GM12878 (cell line): Measurements from ENCODE around the gene ZNF628. TPM values are rescaled to one million over a fixed set of nuclear protein-coding genes. Genes with fewer than 3 reads are reported as not detected.

Experiments
- BHLHE40 ChIP-seq, 2 experiments: fragments of 450-650 bp in 1 of 2; IDR thresholded peaks; 2 replicates each; pipeline ENCODE4 v1.6.1; 2011 to 2017; ENCODE audit warnings: low read depth in 2 of 2, borderline replicate concordance in 1 of 2, improper control_type of control experiment in 1 of 2, low read length in 1 of 2, mild to moderate bottlenecking in 1 of 2
- BMI1 ChIP-seq: fragments of 450-650 bp; IDR thresholded peaks from 2 replicates; pipeline ENCODE4 v1.6.1; 2016; ENCODE audit warnings: mild to moderate bottlenecking, moderate library complexity, borderline replicate concordance
- CBX5 ChIP-seq: sonication (generic); IDR thresholded peaks from 2 replicates; pipeline ENCODE4 v1.6.1; 2016; ENCODE audit warnings: low read depth, moderate library complexity, mild to moderate bottlenecking, inconsistent platforms
- CREM ChIP-seq: IDR thresholded peaks from 2 replicates; pipeline ENCODE4 v1.6.1; 2014; ENCODE audit warnings: antibody characterized with exemption, low read depth
- GABPA ChIP-seq: IDR thresholded peaks from 2 replicates; pipeline ENCODE4 v1.6.1; 2014; ENCODE audit warnings: antibody characterized with exemption, low read depth, mild to moderate bottlenecking, inconsistent platforms
- IKZF1 ChIP-seq: fragments of 450-650 bp; conservative IDR thresholded peaks from 2 replicates; pipeline ENCODE4 v1.6.1; 2017; ENCODE audit warnings: antibody characterized with exemption, mild to moderate bottlenecking
- KAT2A ChIP-seq: conservative IDR thresholded peaks from 2 replicates; pipeline ENCODE4 v1.6.1; 2011; ENCODE audit warnings: low read depth, low read length; ENCODE audit not compliant: control insufficient read depth
- KLF5 ChIP-seq: fragments of 450-650 bp; IDR thresholded peaks from 2 replicates; pipeline ENCODE4 v1.6.1; 2014; ENCODE audit warnings: mild to moderate bottlenecking; ENCODE audit not compliant: partially characterized antibody
- LARP7 ChIP-seq: fragments of 450-650 bp; IDR thresholded peaks from 2 replicates; pipeline ENCODE4 v1.6.1; 2017; ENCODE audit warnings: mild to moderate bottlenecking
- MEF2B ChIP-seq: fragments of 450-650 bp; IDR thresholded peaks from 2 replicates; pipeline ENCODE4 v1.6.1; 2018; ENCODE audit warnings: mild to moderate bottlenecking, moderate library complexity; ENCODE audit not compliant: partially characterized antibody, poor library complexity, severe bottlenecking
- MTA3 ChIP-seq: IDR thresholded peaks from 2 replicates; pipeline ENCODE4 v1.6.1; 2012; ENCODE audit warnings: low read length, inconsistent platforms, borderline replicate concordance
- POLR2A ChIP-seq: IDR thresholded peaks from 2 replicates; pipeline ENCODE4 v1.6.1; 2011; ENCODE audit warnings: low read depth, mild to moderate bottlenecking, low read length
- RB1 ChIP-seq: fragments of 450-650 bp; formaldehyde crosslinking; IDR thresholded peaks from 2 replicates; pipeline ENCODE4 v1.6.1; 2017; ENCODE audit warnings: mild to moderate bottlenecking, borderline replicate concordance
- RBBP5 ChIP-seq: fragments of 200-600 bp; sonication (generic); conservative IDR thresholded peaks from 2 replicates; pipeline ENCODE4 v1.6.1; 2016
- SIN3A ChIP-seq: IDR thresholded peaks from 2 replicates; pipeline ENCODE4 v1.6.1; 2012; ENCODE audit warnings: low read depth, low read length, improper control_type of control experiment
- SMARCA5 ChIP-seq: fragments of 450-650 bp; IDR thresholded peaks from 2 replicates; pipeline ENCODE4 v1.6.1; 2017; ENCODE audit warnings: mild to moderate bottlenecking
- SMC3 ChIP-seq: IDR thresholded peaks from 2 replicates; pipeline ENCODE4 v1.6.1; 2011; ENCODE audit warnings: low read length, improper control_type of control experiment, borderline replicate concordance
- SP1 ChIP-seq: IDR thresholded peaks from one replicate; pipeline ENCODE4 v1.6.1; 2011; ENCODE audit warnings: low read depth, low read length
- TAF1 ChIP-seq: IDR thresholded peaks from 2 replicates; pipeline ENCODE4 v1.6.1; 2011; ENCODE audit warnings: mild to moderate bottlenecking, low read depth, low read length, borderline replicate concordance
- YY1 ChIP-seq: IDR thresholded peaks from 2 replicates; pipeline ENCODE4 v1.6.1; 2011; ENCODE audit warnings: low read depth, mild to moderate bottlenecking, low read length
- ZNF207 ChIP-seq: fragments of 450-650 bp; IDR thresholded peaks from 2 replicates; pipeline ENCODE4 v1.6.1; 2014; ENCODE audit warnings: antibody characterized with exemption, mild to moderate bottlenecking, borderline replicate concordance
- ZNF217 ChIP-seq: fragments of 450-650 bp; IDR thresholded peaks from 2 replicates; pipeline ENCODE4 v1.6.1; 2017; ENCODE audit warnings: antibody characterized with exemption, mild to moderate bottlenecking
- polyA plus RNA-seq, 11 experiments: library from polyadenylated mRNA; depleted of rRNA in 4 of 11; unstranded in 6 of 11; stranded (reverse) in 5 of 11; fragments of >200 nt; fragmentation: Nextera tagmentation in 4 of 11; fragmentation: Illumina TruSeq in 1 of 11; extraction: Ambion mirVana in 4 of 11; extraction: Trizol in 1 of 11; gene quantifications; 1 replicate in 1 of 11; 2 replicates in 10 of 11; pipeline versions ENCODE4 v1.2.1 to v1.2.3, GENCODE V29; 2011 to 2016; ENCODE audit warnings: inconsistent platforms in 2 of 11, missing spikeins in 2 of 11, low read depth in 1 of 11
- total RNA-seq, 4 experiments: library from RNA; depleted of rRNA in 3 of 4; stranded (reverse); fragments of >200 nt in 3 of 4; fragmentation: Illumina TruSeq in 1 of 4; extraction: Trizol in 1 of 4; gene quantifications; 2 replicates each; pipeline versions ENCODE4 v1.2.1 to v1.2.3, GENCODE V29; 2013 to 2021
- TF ChIP-seq, protein P1 (sequence below): IDR thresholded peaks from 2 replicates; pipeline ENCODE4 v1.6.1; 2011; ENCODE audit warnings: borderline replicate concordance, low read depth, mild to moderate bottlenecking, moderate library complexity, low read length; ENCODE audit not compliant: insufficient read depth, poor library complexity, severe bottlenecking
- TF ChIP-seq, protein P2 (sequence below): fragments of 150-350 bp; IDR thresholded peaks from 2 replicates; pipeline ENCODE4 v1.6.1; 2014; ENCODE audit warnings: mild to moderate bottlenecking, low read depth, low read length
- TF ChIP-seq, protein P3 (sequence below): fragments of 450-650 bp; IDR thresholded peaks from 2 replicates; pipeline ENCODE4 v1.6.1; 2014; ENCODE audit warnings: mild to moderate bottlenecking
- TF ChIP-seq, protein P4 (sequence below): fragments of 450-650 bp; conservative IDR thresholded peaks from 2 replicates; pipeline ENCODE4 v1.6.1; 2017; ENCODE audit warnings: mild to moderate bottlenecking, moderate library complexity

Gene ZNF628
- total and polyA plus RNA-seq, 10 of the 15 experiments (the other 5 are each of a cell fraction or from before 2014, with no cell fraction given), result 0.04 to 11.3 (median 1.6) TPM; not detected in 1

DNA sequence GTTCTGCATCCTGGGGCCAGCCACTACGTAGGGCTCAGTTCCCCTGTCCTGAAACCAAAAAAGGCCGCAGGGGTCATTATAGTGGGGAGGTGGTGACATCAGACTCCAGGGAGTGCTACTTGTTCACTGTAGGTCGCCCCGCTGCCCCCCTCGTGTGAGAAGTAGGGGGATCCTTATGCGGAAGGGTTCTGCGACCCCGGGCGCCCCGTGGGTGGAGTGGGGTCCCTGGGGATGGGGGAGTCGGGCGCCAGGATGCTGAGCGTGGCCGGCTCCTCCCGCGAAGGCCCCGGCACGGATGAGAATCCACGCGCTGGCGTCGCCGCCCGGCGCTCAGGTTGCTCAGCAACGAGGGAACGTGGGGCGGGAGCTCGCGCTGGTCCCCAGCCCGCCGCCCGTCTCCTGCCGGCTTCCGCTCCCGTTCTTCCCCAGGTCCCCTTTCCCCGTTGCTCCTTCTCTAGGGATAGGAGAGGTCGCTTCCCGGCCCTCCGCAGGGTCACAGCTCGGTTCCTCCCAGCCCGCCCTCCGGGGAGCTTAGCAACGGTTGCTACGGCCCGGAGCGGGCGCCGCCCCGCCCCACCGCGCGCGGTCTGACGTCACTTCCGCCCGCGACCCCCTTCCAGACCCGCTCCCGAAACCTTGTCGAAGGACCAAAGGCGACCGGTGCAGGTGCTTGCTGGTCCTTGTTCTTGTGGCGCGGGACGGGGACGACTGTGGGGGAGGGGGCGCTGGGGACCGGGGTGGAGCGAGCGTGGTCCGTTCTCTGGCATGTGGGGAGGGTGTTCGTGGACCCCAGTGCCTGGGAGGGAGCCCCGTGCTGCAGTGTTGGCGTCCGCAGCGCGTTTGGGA lies 8.4 kb downstream of the ZNF628 start, which contains the start of gene NAT14 (continued):
- TF ChIP-seq GABPA, result peak; percentile 75
- TF ChIP-seq, protein P1, sequence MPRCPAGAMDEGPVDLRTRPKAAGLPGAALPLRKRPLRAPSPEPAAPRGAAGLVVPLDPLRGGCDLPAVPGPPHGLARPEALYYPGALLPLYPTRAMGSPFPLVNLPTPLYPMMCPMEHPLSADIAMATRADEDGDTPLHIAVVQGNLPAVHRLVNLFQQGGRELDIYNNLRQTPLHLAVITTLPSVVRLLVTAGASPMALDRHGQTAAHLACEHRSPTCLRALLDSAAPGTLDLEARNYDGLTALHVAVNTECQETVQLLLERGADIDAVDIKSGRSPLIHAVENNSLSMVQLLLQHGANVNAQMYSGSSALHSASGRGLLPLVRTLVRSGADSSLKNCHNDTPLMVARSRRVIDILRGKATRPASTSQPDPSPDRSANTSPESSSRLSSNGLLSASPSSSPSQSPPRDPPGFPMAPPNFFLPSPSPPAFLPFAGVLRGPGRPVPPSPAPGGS, result peak; percentile 48
- TF ChIP-seq SMARCA5, result no peak
- no peak for TF ChIP-seq RBBP5
- TF ChIP-seq KAT2A, result no peak
- peak; percentile 32; the same call in 1 of the 2 replicates for TF ChIP-seq RB1
- TF ChIP-seq LARP7, result peak; percentile 41
- TF ChIP-seq, protein P2, sequence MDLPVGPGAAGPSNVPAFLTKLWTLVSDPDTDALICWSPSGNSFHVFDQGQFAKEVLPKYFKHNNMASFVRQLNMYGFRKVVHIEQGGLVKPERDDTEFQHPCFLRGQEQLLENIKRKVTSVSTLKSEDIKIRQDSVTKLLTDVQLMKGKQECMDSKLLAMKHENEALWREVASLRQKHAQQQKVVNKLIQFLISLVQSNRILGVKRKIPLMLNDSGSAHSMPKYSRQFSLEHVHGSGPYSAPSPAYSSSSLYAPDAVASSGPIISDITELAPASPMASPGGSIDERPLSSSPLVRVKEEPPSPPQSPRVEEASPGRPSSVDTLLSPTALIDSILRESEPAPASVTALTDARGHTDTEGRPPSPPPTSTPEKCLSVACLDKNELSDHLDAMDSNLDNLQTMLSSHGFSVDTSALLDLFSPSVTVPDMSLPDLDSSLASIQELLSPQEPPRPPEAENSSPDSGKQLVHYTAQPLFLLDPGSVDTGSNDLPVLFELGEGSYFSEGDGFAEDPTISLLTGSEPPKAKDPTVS, result no peak
- peak; percentile 71; the same call in 1 of the 2 replicates for TF ChIP-seq SIN3A
- TF ChIP-seq BHLHE40 (IDR thresholded peaks at IDR 0.05; ENCODE audit: borderline replicate concordance in 1 of 2, low read depth in 2 of 2, low read length in 1 of 2), result 0 out of 4 replicates have a peak, but pooled peaks of 1 of the 2 experiments have one; percentile 14
- no peak for TF ChIP-seq CBX5
- no peak for TF ChIP-seq KLF5
- peak; percentile 81 for TF ChIP-seq BMI1
- no peak for TF ChIP-seq SMC3
- TF ChIP-seq, protein P3, sequence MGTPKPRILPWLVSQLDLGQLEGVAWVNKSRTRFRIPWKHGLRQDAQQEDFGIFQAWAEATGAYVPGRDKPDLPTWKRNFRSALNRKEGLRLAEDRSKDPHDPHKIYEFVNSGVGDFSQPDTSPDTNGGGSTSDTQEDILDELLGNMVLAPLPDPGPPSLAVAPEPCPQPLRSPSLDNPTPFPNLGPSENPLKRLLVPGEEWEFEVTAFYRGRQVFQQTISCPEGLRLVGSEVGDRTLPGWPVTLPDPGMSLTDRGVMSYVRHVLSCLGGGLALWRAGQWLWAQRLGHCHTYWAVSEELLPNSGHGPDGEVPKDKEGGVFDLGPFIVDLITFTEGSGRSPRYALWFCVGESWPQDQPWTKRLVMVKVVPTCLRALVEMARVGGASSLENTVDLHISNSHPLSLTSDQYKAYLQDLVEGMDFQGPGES, result no peak
- TF ChIP-seq TAF1, result peak; percentile 35; the same call in 1 of the 2 replicates
- TF ChIP-seq IKZF1, result peak; percentile 26; the same call in 1 of the 2 replicates
- TF ChIP-seq ZNF207, result no peak
- peak; percentile 34 for TF ChIP-seq POLR2A
- no peak; the same call in 1 of the 2 replicates for TF ChIP-seq MTA3
- TF ChIP-seq, protein P4, sequence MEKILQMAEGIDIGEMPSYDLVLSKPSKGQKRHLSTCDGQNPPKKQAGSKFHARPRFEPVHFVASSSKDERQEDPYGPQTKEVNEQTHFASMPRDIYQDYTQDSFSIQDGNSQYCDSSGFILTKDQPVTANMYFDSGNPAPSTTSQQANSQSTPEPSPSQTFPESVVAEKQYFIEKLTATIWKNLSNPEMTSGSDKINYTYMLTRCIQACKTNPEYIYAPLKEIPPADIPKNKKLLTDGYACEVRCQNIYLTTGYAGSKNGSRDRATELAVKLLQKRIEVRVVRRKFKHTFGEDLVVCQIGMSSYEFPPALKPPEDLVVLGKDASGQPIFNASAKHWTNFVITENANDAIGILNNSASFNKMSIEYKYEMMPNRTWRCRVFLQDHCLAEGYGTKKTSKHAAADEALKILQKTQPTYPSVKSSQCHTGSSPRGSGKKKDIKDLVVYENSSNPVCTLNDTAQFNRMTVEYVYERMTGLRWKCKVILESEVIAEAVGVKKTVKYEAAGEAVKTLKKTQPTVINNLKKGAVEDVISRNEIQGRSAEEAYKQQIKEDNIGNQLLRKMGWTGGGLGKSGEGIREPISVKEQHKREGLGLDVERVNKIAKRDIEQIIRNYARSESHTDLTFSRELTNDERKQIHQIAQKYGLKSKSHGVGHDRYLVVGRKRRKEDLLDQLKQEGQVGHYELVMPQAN, result peak; percentile 79
- peak; percentile 41 for TF ChIP-seq MEF2B
- no peak for TF ChIP-seq ZNF217
- peak; percentile 10 for TF ChIP-seq SP1
- TF ChIP-seq YY1, result peak; percentile 36; the same call in 1 of the 2 replicates
- TF ChIP-seq CREM, result peak; percentile 95
